ENCODE results near the gene PEX1.

- no peak for TF ChIP-seq CTCF (conservative IDR thresholded peaks at IDR 0.05)
- TF ChIP-seq ZFX (IDR thresholded peaks at IDR 0.05): no peak
These were observed 19.4 kb downstream of the PEX1 start for GRCh38 chr7:92508946-92509345.
